ENCODE measurements around the gene PI4KA.

DNA sequence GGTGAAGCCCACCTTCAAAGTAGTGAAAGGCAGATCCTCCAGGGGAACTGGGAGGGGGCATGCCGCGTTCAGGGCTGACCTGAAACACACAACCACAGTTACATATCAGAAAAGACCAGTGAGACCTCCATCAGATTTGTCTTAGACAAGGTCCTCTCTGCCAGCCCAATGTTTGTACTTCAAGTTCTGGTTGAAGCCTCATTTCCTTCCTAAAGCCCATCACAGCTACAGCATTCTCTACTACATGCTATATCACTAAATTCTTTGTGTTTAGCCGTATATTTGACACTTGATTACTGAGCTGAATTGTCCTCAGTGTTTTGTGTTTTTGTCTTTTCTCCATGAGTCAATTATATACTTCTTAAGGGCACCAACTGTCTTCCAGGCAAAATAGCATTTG, 40.1 kb downstream of the PI4KA start:
- TF ChIP-seq, protein P1, sequence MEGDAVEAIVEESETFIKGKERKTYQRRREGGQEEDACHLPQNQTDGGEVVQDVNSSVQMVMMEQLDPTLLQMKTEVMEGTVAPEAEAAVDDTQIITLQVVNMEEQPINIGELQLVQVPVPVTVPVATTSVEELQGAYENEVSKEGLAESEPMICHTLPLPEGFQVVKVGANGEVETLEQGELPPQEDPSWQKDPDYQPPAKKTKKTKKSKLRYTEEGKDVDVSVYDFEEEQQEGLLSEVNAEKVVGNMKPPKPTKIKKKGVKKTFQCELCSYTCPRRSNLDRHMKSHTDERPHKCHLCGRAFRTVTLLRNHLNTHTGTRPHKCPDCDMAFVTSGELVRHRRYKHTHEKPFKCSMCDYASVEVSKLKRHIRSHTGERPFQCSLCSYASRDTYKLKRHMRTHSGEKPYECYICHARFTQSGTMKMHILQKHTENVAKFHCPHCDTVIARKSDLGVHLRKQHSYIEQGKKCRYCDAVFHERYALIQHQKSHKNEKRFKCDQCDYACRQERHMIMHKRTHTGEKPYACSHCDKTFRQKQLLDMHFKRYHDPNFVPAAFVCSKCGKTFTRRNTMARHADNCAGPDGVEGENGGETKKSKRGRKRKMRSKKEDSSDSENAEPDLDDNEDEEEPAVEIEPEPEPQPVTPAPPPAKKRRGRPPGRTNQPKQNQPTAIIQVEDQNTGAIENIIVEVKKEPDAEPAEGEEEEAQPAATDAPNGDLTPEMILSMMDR (IDR thresholded peaks at IDR 0.05) = no peak
- no peak for TF ChIP-seq POLR2AphosphoS5 (IDR thresholded peaks at IDR 0.05; ENCODE audit: low read depth, low read length)
- TF ChIP-seq, protein P2, sequence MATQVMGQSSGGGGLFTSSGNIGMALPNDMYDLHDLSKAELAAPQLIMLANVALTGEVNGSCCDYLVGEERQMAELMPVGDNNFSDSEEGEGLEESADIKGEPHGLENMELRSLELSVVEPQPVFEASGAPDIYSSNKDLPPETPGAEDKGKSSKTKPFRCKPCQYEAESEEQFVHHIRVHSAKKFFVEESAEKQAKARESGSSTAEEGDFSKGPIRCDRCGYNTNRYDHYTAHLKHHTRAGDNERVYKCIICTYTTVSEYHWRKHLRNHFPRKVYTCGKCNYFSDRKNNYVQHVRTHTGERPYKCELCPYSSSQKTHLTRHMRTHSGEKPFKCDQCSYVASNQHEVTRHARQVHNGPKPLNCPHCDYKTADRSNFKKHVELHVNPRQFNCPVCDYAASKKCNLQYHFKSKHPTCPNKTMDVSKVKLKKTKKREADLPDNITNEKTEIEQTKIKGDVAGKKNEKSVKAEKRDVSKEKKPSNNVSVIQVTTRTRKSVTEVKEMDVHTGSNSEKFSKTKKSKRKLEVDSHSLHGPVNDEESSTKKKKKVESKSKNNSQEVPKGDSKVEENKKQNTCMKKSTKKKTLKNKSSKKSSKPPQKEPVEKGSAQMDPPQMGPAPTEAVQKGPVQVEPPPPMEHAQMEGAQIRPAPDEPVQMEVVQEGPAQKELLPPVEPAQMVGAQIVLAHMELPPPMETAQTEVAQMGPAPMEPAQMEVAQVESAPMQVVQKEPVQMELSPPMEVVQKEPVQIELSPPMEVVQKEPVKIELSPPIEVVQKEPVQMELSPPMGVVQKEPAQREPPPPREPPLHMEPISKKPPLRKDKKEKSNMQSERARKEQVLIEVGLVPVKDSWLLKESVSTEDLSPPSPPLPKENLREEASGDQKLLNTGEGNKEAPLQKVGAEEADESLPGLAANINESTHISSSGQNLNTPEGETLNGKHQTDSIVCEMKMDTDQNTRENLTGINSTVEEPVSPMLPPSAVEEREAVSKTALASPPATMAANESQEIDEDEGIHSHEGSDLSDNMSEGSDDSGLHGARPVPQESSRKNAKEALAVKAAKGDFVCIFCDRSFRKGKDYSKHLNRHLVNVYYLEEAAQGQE (IDR thresholded peaks at IDR 0.05; ENCODE audit: insufficient read depth in 1 of 2, low read depth in 2 of 2, low read length in 1 of 2) = no peak
